Panc1 (cell line): ENCODE data around the gene TBCC. TPM values are rescaled to one million over a fixed set of nuclear protein-coding genes. Genes with fewer than 3 reads are reported as not detected.

Source experiments
- ATAC-seq: fragments of 200-7000 bp; cut with Tn5 transposase; 2 replicates; pipeline ENCODE4 v1.9.1; 2020; ENCODE audit warnings: mild to moderate bottlenecking, moderate library complexity
- BruUV-seq: library from RNA; stranded (reverse); fragments of 400-500 nt; replicated peaks from 2 replicates; lab custom pipeline; 2021; lab: Mats Ljungman, UMichigan
- CTCF ChIA-PET: fragments of 300-600 bp; sonication (Branson Sonifier 250); formaldehyde crosslinking; loops from one replicate; lab custom pipeline; 2022; ENCODE audit warnings: antibody characterized with exemption; lab: Charles Lee
- POLR2A ChIA-PET: fragments of 300-600 bp; sonication (Branson Sonifier 250); formaldehyde crosslinking; loops from one replicate; lab custom pipeline; 2022; ENCODE audit warnings: antibody characterized with exemption; lab: Charles Lee
- DNase-seq: peaks from one replicate; pipeline ENCODE4 v3.0.0-alpha.2; 2010; ENCODE audit warnings: low read depth, low spot score
- H3K27ac ChIP-seq: 2 replicates; pipeline ENCODE4 v1.5.1; 2011; ENCODE audit warnings: mild to moderate bottlenecking, low read length, inconsistent platforms
- H3K27me3 ChIP-seq: fragments of 200-500 bp; sonication (Bioruptor generic); 2 replicates; pipeline ENCODE4 v1.6.0; 2014; ENCODE audit warnings: low read length, inconsistent platforms; ENCODE audit not compliant: control insufficient read depth, insufficient read depth
- H3K36me3 ChIP-seq: fragments of 200-500 bp; sonication (Bioruptor generic); 2 replicates; pipeline ENCODE4 v1.5.1; 2014; ENCODE audit warnings: inconsistent platforms, mild to moderate bottlenecking, low read length, moderate library complexity; ENCODE audit not compliant: control insufficient read depth, insufficient read depth
- H3K4me1 ChIP-seq: 2 replicates; pipeline ENCODE4 v1.5.1; 2011; ENCODE audit warnings: inconsistent platforms, mild to moderate bottlenecking, low read length, moderate library complexity; ENCODE audit not compliant: control insufficient read depth, insufficient read depth
- H3K4me3 ChIP-seq, 2 experiments: 2 replicates each; pipeline ENCODE4 v1.5.1; 2011 to 2012; ENCODE audit warnings: low read depth in 2 of 2, low read length in 2 of 2, mild to moderate bottlenecking in 2 of 2, inconsistent platforms in 1 of 2, moderate library complexity in 1 of 2
- H3K9me3 ChIP-seq: fragments of 200-500 bp; sonication (Bioruptor generic); 2 replicates; pipeline ENCODE4 v1.5.1; 2014; ENCODE audit warnings: low read depth, mild to moderate bottlenecking, inconsistent platforms, low read length, moderate library complexity; ENCODE audit not compliant: control insufficient read depth, insufficient read depth
- POLR2AphosphoS5 ChIP-seq: IDR thresholded peaks from 2 replicates; pipeline ENCODE4 v1.6.1; 2012; ENCODE audit warnings: mild to moderate bottlenecking, low read depth, low read length, moderate library complexity
- SIN3A ChIP-seq: IDR thresholded peaks from 2 replicates; pipeline ENCODE4 v1.6.1; 2012; ENCODE audit warnings: low read depth, mild to moderate bottlenecking, low read length, moderate library complexity, borderline replicate concordance; ENCODE audit not compliant: insufficient read depth
- TCF7L2 ChIP-seq: IDR thresholded peaks from 2 replicates; pipeline ENCODE4 v1.6.1; 2011; ENCODE audit warnings: mild to moderate bottlenecking, low read depth, low read length, inconsistent platforms
- in situ Hi-C: cut with HindIII; loops from 2 replicates; pipeline ENCODE4 v1.10.0; 2016; ENCODE audit warnings: low sequenced_read_pairs, low pct_unique_long_range_greater_than_20kb
- intact Hi-C: fragments of 100-400 bp; cut with micrococcal nuclease; formaldehyde crosslinking; loops from one replicate; pipeline ENCODE4 v1.10.0; 2022; ENCODE audit not compliant: unreplicated experiment
- total RNA-seq: library from RNA; stranded (reverse); gene quantifications from one replicate; pipeline ENCODE4 v1.2.1, GENCODE V29; 2021; ENCODE audit not compliant: unreplicated experiment
- TF ChIP-seq, protein P1 (sequence below), 2 experiments: IDR thresholded peaks; 2 replicates each; pipeline ENCODE4 v1.6.1; 2011 to 2012; ENCODE audit warnings: low read depth in 2 of 2, control low read depth in 1 of 2, low read length in 1 of 2, mild to moderate bottlenecking in 1 of 2, moderate library complexity in 1 of 2; ENCODE audit not compliant: insufficient read depth in 1 of 2
- TF ChIP-seq, protein P2 (sequence below): fragments of 450-650 bp; IDR thresholded peaks from 2 replicates; pipeline ENCODE4 v1.5.1; 2017; ENCODE audit warnings: mild to moderate bottlenecking

The TBCC gene
- total RNA-seq, 1 experiment from 2014 or later = 25.7 TPM

DNA sequence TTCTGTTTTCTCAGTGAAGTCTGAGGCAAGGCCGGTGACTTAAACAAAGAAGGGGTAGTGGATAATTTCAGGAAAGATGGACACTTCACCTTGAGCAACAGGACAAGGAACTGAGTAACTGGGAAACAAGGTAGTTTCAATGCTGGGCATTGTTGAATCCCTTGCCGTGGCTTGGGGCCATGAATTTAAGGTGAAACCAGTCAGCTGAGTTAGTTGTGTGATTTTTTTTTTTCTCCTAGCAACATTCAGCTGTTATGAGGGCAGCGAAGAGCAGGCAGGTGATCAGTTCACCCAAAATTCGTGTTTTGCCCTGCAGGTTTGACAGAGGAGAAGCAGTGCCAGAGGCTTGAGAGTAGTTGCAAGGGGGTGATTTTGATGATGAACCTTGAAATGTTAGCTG, 42.8 kb upstream of the TBCC start:
- in situ Hi-C loops = no loop called here
- Histone ChIP-seq H3K4me1 (peaks cover 22% of the 10 kb centered on the region), H3K27me3 (no peaks in the 10 kb centered on the region), H3K4me3 (no peak overlapping the region), H3K27ac (no peak overlapping the region), H3K36me3 (no peaks in the 10 kb centered on the region), H3K9me3 (no peaks in the 10 kb centered on the region)
- CTCF ChIA-PET = no interaction called here
- ATAC-seq (no peak), DNase-seq (no peak)
- no TSS peak for BruUV-seq
- TF ChIP-seq SIN3A (no peak), POLR2AphosphoS5 (no peak), TCF7L2 (no peak)
- TF ChIP-seq, protein P1, sequence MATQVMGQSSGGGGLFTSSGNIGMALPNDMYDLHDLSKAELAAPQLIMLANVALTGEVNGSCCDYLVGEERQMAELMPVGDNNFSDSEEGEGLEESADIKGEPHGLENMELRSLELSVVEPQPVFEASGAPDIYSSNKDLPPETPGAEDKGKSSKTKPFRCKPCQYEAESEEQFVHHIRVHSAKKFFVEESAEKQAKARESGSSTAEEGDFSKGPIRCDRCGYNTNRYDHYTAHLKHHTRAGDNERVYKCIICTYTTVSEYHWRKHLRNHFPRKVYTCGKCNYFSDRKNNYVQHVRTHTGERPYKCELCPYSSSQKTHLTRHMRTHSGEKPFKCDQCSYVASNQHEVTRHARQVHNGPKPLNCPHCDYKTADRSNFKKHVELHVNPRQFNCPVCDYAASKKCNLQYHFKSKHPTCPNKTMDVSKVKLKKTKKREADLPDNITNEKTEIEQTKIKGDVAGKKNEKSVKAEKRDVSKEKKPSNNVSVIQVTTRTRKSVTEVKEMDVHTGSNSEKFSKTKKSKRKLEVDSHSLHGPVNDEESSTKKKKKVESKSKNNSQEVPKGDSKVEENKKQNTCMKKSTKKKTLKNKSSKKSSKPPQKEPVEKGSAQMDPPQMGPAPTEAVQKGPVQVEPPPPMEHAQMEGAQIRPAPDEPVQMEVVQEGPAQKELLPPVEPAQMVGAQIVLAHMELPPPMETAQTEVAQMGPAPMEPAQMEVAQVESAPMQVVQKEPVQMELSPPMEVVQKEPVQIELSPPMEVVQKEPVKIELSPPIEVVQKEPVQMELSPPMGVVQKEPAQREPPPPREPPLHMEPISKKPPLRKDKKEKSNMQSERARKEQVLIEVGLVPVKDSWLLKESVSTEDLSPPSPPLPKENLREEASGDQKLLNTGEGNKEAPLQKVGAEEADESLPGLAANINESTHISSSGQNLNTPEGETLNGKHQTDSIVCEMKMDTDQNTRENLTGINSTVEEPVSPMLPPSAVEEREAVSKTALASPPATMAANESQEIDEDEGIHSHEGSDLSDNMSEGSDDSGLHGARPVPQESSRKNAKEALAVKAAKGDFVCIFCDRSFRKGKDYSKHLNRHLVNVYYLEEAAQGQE (IDR thresholded peaks at IDR 0.05; ENCODE audit: insufficient read depth in 1 of 2, low read depth in 2 of 2, low read length in 1 of 2) = no peak
- TF ChIP-seq, protein P2, sequence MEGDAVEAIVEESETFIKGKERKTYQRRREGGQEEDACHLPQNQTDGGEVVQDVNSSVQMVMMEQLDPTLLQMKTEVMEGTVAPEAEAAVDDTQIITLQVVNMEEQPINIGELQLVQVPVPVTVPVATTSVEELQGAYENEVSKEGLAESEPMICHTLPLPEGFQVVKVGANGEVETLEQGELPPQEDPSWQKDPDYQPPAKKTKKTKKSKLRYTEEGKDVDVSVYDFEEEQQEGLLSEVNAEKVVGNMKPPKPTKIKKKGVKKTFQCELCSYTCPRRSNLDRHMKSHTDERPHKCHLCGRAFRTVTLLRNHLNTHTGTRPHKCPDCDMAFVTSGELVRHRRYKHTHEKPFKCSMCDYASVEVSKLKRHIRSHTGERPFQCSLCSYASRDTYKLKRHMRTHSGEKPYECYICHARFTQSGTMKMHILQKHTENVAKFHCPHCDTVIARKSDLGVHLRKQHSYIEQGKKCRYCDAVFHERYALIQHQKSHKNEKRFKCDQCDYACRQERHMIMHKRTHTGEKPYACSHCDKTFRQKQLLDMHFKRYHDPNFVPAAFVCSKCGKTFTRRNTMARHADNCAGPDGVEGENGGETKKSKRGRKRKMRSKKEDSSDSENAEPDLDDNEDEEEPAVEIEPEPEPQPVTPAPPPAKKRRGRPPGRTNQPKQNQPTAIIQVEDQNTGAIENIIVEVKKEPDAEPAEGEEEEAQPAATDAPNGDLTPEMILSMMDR = no peak
- POLR2A ChIA-PET = interaction anchor here (0.6 kb wide), 1 partner anchor 57 kb away, joined by 9 read pairs; no protein-coding TSS in a partner anchor
- intact Hi-C loops = no loop called here

DNA sequence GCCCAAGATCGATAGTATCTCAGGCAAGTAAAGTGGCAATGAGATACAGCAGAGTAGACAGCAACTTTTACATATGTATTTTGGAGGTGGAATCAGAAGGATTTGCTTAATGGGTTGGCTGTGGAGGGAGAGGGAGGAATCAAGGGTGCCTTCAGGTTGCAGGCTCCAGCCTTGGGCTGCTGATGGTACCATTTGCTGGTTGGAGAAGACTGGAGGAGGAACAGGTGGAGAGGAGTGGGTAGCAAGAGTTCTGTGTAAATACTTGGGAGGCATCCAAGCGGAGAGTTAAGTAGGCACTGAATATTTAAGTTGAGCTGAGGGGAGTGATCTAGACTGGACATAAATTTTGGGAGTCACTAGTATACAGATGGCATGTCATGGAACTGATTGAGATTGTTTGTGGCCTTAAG, 41.2 kb upstream of the TBCC start:
- ATAC-seq = no peak
- ChIA-PET POLR2A (interaction anchor here (0.6 to 1.4 kb wide), 2 partner anchors 41 to 93 kb away, joined by 3 to 6 read pairs; partner anchors contain the start of gene TBCC), CTCF (no interaction called here)
- no peak overlapping the region for H3K27ac ChIP-seq
- H3K36me3 ChIP-seq = no peaks in the 10 kb centered on the region; the same call in 1 of the 2 replicates
- H3K9me3 ChIP-seq = no peaks in the 10 kb centered on the region
- intact Hi-C loops = no loop called here
- no peak for DNase-seq
- in situ Hi-C loops = no loop called here
- no peaks in the 10 kb centered on the region for H3K27me3 ChIP-seq
- no peak overlapping the region for H3K4me3 ChIP-seq
- peaks cover 22% of the 10 kb centered on the region for H3K4me1 ChIP-seq
- no TSS peak for BruUV-seq
- TF ChIP-seq SIN3A (no peak), POLR2AphosphoS5 (no peak), TCF7L2 (no peak)
- TF ChIP-seq, protein P2 = no peak
- TF ChIP-seq, protein P1 (IDR thresholded peaks at IDR 0.05; ENCODE audit: insufficient read depth in 1 of 2, low read depth in 2 of 2, low read length in 1 of 2) = no peak
